Activated CD4-positive, alpha-beta T cell treated with anti-CD3 and anti-CD28 coated beads for 36 hours (primary cell): Measurements from ENCODE around the gene PRAC1. TPM values are rescaled to one million over a fixed set of nuclear protein-coding genes. Genes with fewer than 3 reads are reported as not detected.

Experiments
- ATAC-seq: fragments of 200-7000 bp; cut with Tn5 transposase; one replicate; pipeline ENCODE4 v1.10.0; 2021; ENCODE audit warnings: mild to moderate bottlenecking, moderate library complexity
- CTCF ChIA-PET: fragments of 350-600 bp; sonication (Branson Sonifier 250); formaldehyde crosslinking; loops from one replicate; lab custom pipeline; 2021; ENCODE audit warnings: antibody characterized with exemption; lab: Charles Lee
- POLR2A ChIA-PET: fragments of 350-600 bp; sonication (Branson Sonifier 250); formaldehyde crosslinking; loops from one replicate; lab custom pipeline; 2021; ENCODE audit warnings: antibody characterized with exemption, inconsistent platforms; lab: Charles Lee
- DNase-seq: peaks from one replicate; pipeline ENCODE4 v3.0.0-alpha.2; 2020
- H3K27ac Mint-ChIP-seq: one replicate; pipeline ENCODE4 v1.8.0; 2021; ENCODE audit warnings: mixed read lengths
- H3K27me3 Mint-ChIP-seq: one replicate; pipeline ENCODE4 v1.8.0; 2021; ENCODE audit warnings: mixed read lengths
- H3K36me3 Mint-ChIP-seq: one replicate; pipeline ENCODE4 v1.8.0; 2021; ENCODE audit warnings: low read depth, mixed read lengths
- H3K4me1 Mint-ChIP-seq: one replicate; pipeline ENCODE4 v1.8.0; 2021; ENCODE audit warnings: mixed read lengths
- H3K4me3 Mint-ChIP-seq: one replicate; pipeline ENCODE4 v1.8.0; 2021; ENCODE audit warnings: mild to moderate bottlenecking, moderate library complexity, mixed read lengths
- H3K9me3 Mint-ChIP-seq: one replicate; pipeline ENCODE4 v1.8.0; 2021; ENCODE audit warnings: low read depth, mixed read lengths
- intact Hi-C, 2 experiments: fragments of 100-400 bp; cut with DNase I in 1 of 2; cut with micrococcal nuclease in 1 of 2; formaldehyde crosslinking; loops; one replicate each; pipeline versions ENCODE4 v1.14.2 to v1.15.1; 2022 to 2024; cut with DNase I, micrococcal nuclease
- total RNA-seq, 2 experiments: library from RNA; stranded (reverse); gene quantifications; one replicate each; pipeline ENCODE4 v1.2.3, GENCODE V29; 2021

PRAC1 gene
- total RNA-seq, 2 experiments from 2014 or later: not detected

GRCh38 chr17:48746916-48747444 lies 24.7 kb upstream of the PRAC1 start:
- ChIA-PET POLR2A (no interaction called here), CTCF (interaction anchor here (2.7 kb wide), 1 partner anchor 132 kb away, joined by 7 read pairs; no protein-coding TSS in a partner anchor)
- intact Hi-C loops: loop anchor here in 1 of 2 experiments (1.0 kb wide), 1 partner anchor 20 kb away; no protein-coding TSS in a partner anchor
- Mint-ChIP-seq H3K27ac (no peak overlapping the region), H3K27me3 (peaks cover 77% of the 10 kb centered on the region), H3K9me3 (no peaks in the 10 kb centered on the region), H3K36me3 (no peaks in the 10 kb centered on the region), H3K4me1 (peaks cover 7% of the 10 kb centered on the region), H3K4me3 (no peak overlapping the region)
- no peak for DNase-seq
- no peak for ATAC-seq

GRCh38 chr17:48745381-48746275 lies 23.3 kb upstream of the PRAC1 start:
- ATAC-seq: no peak
- peaks cover 7% of the 10 kb centered on the region for H3K4me1 Mint-ChIP-seq
- ChIA-PET POLR2A (interaction anchor here (0.6 kb wide), 2 partner anchors 133 to 207 kb away, joined by 5 to 9 read pairs; no protein-coding TSS in a partner anchor), CTCF (interaction anchor here (0.7 to 2.7 kb wide), 5 partner anchors 12 to 133 kb away, joined by 3 to 8 read pairs (median 6); partner anchors contain the start of gene PRAC2)
- no peak overlapping the region for H3K27ac Mint-ChIP-seq
- no peaks in the 10 kb centered on the region for H3K9me3 Mint-ChIP-seq
- DNase-seq: no peak
- H3K27me3 Mint-ChIP-seq: peaks cover 76% of the 10 kb centered on the region
- intact Hi-C loops: loop anchor here in 1 of 2 experiments (2.0 kb wide), 1 partner anchor 17 kb away; the partner anchor contains the start of gene HOXB13
- no peak overlapping the region for H3K4me3 Mint-ChIP-seq
- no peaks in the 10 kb centered on the region for H3K36me3 Mint-ChIP-seq

- H3K27ac Mint-ChIP-seq: no peak overlapping the region
- H3K27me3 Mint-ChIP-seq: peaks cover 79% of the 10 kb centered on the region
- ATAC-seq: no peak
- no peak overlapping the region for H3K4me3 Mint-ChIP-seq
- peaks cover 5% of the 10 kb centered on the region for H3K4me1 Mint-ChIP-seq
- H3K36me3 Mint-ChIP-seq: no peaks in the 10 kb centered on the region
- ChIA-PET CTCF (interaction anchor here (0.6 to 1.2 kb wide), 2 partner anchors 73 to 103 kb away, joined by 3 read pairs; no protein-coding TSS in a partner anchor), POLR2A (no interaction called here)
- intact Hi-C loops: no loop called here
- no peaks in the 10 kb centered on the region for H3K9me3 Mint-ChIP-seq
- DNase-seq: no peak
Observed at GRCh38 chr17:48740537-48740936, 18.2 kb upstream of the PRAC1 start.

- no peaks in the 10 kb centered on the region for H3K36me3 Mint-ChIP-seq
- ATAC-seq: peak; percentile 30
- DNase-seq: no peak
- H3K4me3 Mint-ChIP-seq: no peak overlapping the region
- no peaks in the 10 kb centered on the region for H3K9me3 Mint-ChIP-seq
- no peak overlapping the region for H3K27ac Mint-ChIP-seq
- intact Hi-C loops: no loop called here
- H3K4me1 Mint-ChIP-seq: peaks cover 8% of the 10 kb centered on the region
- CTCF ChIA-PET: interaction anchor here (0.6 to 2.6 kb wide), 8 partner anchors 13 to 712 kb away, joined by 3 to 14 read pairs (median 4); partner anchors contain the start of gene HOXB5
- H3K27me3 Mint-ChIP-seq: peaks cover 83% of the 10 kb centered on the region
- POLR2A ChIA-PET: no interaction called here
Observed at GRCh38 chr17:48738803-48739526, 16.6 kb upstream of the PRAC1 start.

GRCh38 chr17:48738424-48738802 lies 16.1 kb upstream of the PRAC1 start:
- DNase-seq: no peak
- ChIA-PET POLR2A (no interaction called here), CTCF (interaction anchor here (0.6 to 2.6 kb wide), 8 partner anchors 13 to 711 kb away, joined by 3 to 14 read pairs (median 4); partner anchors contain the start of genes HOXB5 and PRAC2)
- no peak for ATAC-seq
- Mint-ChIP-seq H3K4me3 (no peak overlapping the region), H3K9me3 (no peaks in the 10 kb centered on the region), H3K27ac (no peak overlapping the region), H3K4me1 (peaks cover 14% of the 10 kb centered on the region), H3K36me3 (no peaks in the 10 kb centered on the region), H3K27me3 (peaks cover 86% of the 10 kb centered on the region)
- intact Hi-C loops: no loop called here

- no peak overlapping the region for H3K4me3 Mint-ChIP-seq
- H3K9me3 Mint-ChIP-seq: no peaks in the 10 kb centered on the region
- peaks cover 86% of the 10 kb centered on the region for H3K27me3 Mint-ChIP-seq
- intact Hi-C loops: no loop called here
- CTCF ChIA-PET: interaction anchor here (0.9 to 2.6 kb wide), 9 partner anchors 10 to 710 kb away, joined by 3 to 14 read pairs (median 4); partner anchors contain the start of genes HOXB5 and PRAC2
- DNase-seq (no peak), ATAC-seq (no peak)
- H3K36me3 Mint-ChIP-seq: no peaks in the 10 kb centered on the region
- POLR2A ChIA-PET: interaction anchor here (1.1 kb wide), 1 partner anchor 155 kb away, joined by 3 read pairs; the partner anchor contains the start of gene ATP5MC1
- no peak overlapping the region for H3K27ac Mint-ChIP-seq
- peaks cover 20% of the 10 kb centered on the region for H3K4me1 Mint-ChIP-seq
Observed at GRCh38 chr17:48737330-48738043, 15.2 kb upstream of the PRAC1 start.

GRCh38 chr17:48735062-48735351 lies 12.7 kb upstream of the PRAC1 start:
- intact Hi-C loops: no loop called here
- H3K27me3 Mint-ChIP-seq: peaks cover 87% of the 10 kb centered on the region
- ATAC-seq (no peak), DNase-seq (no peak)
- H3K9me3 Mint-ChIP-seq: no peaks in the 10 kb centered on the region
- no peaks in the 10 kb centered on the region for H3K36me3 Mint-ChIP-seq
- no peak overlapping the region for H3K4me3 Mint-ChIP-seq
- POLR2A ChIA-PET: no interaction called here
- peaks cover 20% of the 10 kb centered on the region for H3K4me1 Mint-ChIP-seq
- CTCF ChIA-PET: interaction anchor here (0.6 to 2.6 kb wide), 4 partner anchors 11 to 724 kb away, joined by 3 to 19 read pairs (median 4); partner anchors contain the start of gene PRAC2
- H3K27ac Mint-ChIP-seq: no peak overlapping the region

- H3K27ac Mint-ChIP-seq: no peak overlapping the region
- no peak overlapping the region for H3K4me3 Mint-ChIP-seq
- peaks cover 88% of the 10 kb centered on the region for H3K27me3 Mint-ChIP-seq
- no peak for DNase-seq
- no peak for ATAC-seq
- CTCF ChIA-PET: interaction anchor here (0.7 to 2.6 kb wide), 6 partner anchors 10 to 550 kb away, joined by 3 to 19 read pairs (median 4); partner anchors contain the start of gene PRAC2
- H3K4me1 Mint-ChIP-seq: peaks cover 21% of the 10 kb centered on the region
- POLR2A ChIA-PET: interaction anchor here (0.6 kb wide), 1 partner anchor 16 kb away, joined by 3 read pairs; no protein-coding TSS in a partner anchor
- intact Hi-C loops: no loop called here
- H3K36me3 Mint-ChIP-seq: no peaks in the 10 kb centered on the region
- no peaks in the 10 kb centered on the region for H3K9me3 Mint-ChIP-seq
Observed at GRCh38 chr17:48734333-48735061, 12.2 kb upstream of the PRAC1 start.

GRCh38 chr17:48733632-48734328 lies 11.5 kb upstream of the PRAC1 start:
- Mint-ChIP-seq H3K4me3 (peak overlapping the region; percentile 49), H3K36me3 (no peaks in the 10 kb centered on the region), H3K4me1 (peaks cover 18% of the 10 kb centered on the region), H3K9me3 (no peaks in the 10 kb centered on the region), H3K27ac (no peak overlapping the region), H3K27me3 (peaks cover 85% of the 10 kb centered on the region)
- CTCF ChIA-PET: interaction anchor here (0.6 to 2.6 kb wide), 8 partner anchors 10 to 551 kb away, joined by 3 to 19 read pairs (median 4); partner anchors contain the start of gene PRAC2
- POLR2A ChIA-PET: interaction anchor here (0.6 kb wide), 1 partner anchor 15 kb away, joined by 3 read pairs; no protein-coding TSS in a partner anchor
- ATAC-seq (no peak), DNase-seq (no peak)
- intact Hi-C loops: no loop called here
